Embryonic facial prominence (tissue), 1 donor: ENCODE data around the gene PRKAR1B.

Experiments used
- DNase-seq: peaks from one replicate; pipeline ENCODE4 v3.0.0-alpha.2; 2016; ENCODE audit errors: extremely low spot score

Gene PRKAR1B

DNA sequence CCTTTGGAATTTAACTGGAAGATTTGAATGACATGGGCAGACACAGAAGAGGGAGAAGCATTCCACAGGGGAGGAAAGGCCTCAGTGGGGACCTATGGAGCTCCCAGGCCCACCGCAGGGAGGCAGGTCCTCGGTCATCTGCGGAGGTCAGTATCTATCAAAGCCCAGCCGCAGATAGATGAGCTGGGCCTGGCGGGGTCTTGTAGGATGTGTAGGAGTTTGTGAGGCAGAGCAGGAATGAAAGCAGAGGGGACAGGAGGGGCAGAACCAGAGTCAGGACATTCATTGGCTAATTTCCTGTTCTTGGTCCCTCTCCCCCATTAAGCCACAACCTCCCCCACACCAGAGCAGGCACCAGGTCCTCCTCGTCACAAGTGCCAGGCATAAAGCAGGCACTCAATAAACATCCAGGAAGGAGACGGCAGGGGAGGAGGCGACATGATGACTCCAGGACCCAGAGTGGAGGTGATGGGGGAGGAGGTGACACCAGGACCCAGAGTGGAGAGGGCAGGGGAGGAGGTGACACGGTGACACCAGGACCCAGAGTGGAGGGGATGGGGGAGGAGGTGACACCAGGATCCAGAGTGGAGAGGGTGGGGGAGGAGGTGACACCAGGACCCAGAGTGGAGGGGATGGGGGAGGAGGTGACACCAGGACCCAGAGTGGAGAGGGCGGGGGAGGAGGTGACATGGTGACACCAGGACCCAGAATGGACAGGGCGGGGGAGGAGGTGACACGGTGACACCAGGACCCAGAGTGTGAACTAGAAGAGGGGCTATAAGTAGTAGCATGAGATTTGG lies 123.7 kb downstream of the PRKAR1B start:
- DNase-seq = no peak

DNA sequence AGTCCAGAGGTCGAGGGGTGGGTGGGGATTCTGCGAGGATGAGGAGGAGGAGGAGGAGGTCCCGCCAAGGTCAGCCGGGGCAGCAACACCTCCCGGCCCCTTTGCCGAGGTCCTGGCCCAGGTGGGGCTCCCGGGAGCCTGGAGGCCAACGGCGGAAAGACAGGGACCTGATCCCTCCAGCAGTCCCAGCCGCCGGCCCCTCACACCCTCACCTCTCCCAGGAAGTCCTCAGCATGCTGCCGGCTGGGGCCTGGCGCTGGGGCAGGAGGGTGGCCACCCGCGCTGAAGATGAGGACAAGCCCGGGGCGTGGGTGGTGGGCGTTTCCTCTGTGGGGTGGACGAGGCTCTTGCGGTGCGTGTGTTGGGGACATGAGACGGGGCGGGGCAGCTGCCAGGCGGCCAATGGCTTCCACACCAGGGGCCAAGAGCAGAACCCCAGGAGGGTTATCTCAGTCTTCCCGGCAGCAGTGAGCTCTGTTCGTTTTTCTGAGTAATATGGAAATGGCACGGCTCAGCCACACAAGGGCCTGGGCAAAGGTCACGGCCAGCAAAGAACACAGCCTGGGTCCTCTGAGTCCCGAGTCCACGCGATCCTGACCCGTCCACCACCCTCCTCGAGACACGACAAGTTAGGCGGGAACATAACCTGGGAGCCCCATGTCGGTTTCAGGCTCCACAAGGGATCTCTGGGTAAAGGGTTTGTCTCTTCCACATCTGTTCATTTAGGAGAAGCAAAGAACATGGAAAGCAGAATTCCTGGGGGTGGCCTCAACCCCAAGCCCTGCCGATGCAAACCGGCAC lies 124.5 kb downstream of the PRKAR1B start:
- DNase-seq = no peak

DNA sequence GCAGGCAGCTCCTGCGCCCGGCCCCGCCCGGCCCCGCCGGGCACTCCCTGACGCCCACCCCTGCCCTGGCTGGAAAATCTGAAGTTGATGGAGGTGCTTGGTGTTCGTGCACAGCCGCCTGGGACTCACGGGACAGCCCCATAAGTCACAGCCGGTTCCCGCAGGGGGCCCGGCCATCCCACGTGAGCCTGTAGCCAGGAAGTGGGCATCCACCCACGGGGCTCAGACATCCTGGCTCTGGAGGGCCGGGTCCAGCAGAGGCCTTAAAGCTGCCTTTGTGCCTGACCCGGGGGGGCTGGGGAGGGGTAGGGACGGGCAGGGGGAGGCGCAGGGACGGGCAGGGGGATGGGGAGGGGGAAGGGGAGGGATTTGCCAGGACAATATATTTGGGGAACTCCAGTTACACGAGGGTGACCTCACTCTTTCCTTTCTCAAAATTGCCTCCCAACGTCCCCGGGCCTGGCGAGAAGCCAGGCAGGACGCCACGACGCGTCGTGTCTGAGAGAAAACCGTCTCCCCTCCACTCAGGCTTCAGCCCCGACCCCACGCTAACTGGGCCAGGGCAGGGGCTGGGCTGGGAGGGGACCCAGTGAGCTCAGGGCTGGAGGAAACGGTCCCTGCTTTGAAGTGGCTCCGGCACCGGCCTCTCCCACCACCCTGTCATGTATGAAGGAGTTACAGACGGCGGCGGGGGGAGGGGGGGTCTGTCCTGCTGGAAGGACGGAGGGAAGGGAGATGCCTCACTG lies 125.3 kb downstream of the PRKAR1B start:
- DNase-seq = no peak

DNA sequence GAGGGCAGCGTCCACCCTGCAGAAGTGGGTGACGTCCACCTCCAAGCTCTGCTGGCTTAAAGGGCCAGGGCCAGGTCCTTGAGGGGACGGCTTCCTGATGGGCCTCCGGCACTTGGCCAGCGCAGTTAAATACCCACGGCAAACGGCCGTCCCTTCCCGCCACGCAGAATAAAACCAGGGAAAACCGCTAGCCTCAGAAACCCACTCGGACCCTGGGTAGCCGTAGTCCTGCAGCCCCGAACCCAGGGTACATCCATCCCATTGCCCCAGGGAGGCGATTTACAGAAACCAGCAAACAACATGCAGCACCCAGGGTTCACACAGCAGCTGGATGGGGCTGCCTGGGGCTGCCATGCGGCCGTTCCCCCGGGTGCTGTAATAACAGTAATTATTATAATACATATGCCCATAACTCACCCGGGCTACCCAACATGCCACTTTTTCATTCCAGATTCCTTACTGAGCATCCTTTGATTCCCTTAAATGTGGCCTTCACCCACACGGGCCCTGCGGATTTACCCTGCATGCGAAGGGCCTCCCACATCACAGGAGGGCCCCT lies 126.0 kb downstream of the PRKAR1B start:
- DNase-seq = no peak

DNA sequence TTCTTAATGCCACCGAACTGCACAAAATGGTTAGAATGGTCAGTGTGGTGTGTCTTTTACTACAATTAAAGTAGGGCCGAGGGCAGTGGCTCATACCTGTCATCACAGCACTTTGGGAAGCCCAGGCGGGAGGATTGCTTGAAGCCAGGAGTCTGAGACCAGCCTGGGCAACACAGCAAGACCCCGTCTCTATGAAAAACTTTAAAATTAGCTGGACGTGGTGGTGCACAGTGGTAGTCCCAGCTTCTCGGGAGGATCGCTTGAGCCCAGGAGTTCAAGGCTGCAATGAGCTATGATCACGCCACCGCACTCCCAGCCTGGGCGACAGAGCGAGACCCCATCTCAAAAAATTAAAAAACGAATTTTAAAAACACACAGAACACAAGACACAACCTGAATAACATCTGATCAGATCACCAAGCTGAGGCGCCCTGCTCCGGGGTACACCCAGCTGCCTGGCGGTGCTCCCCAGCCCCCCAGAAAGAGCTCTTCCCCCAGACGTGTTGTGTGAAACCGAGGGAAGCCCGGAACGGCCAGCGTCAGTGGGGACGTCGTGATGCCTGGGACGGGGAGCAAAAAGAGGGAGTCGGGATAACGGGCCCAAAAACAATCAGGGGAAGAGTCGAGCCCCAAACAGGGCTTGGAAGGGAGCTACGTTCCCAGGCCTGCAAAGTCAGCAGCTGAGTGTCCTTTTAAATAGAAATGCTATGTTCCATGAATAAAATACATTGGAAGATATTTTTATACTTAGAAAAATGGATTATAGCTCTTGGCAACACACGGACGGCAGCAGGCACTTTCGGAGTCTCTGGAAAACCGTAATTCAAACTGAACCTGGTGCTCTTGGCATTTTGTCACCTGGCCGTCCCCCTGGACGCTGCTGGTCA lies 126.7 kb downstream of the PRKAR1B start:
- DNase-seq = no peak

DNA sequence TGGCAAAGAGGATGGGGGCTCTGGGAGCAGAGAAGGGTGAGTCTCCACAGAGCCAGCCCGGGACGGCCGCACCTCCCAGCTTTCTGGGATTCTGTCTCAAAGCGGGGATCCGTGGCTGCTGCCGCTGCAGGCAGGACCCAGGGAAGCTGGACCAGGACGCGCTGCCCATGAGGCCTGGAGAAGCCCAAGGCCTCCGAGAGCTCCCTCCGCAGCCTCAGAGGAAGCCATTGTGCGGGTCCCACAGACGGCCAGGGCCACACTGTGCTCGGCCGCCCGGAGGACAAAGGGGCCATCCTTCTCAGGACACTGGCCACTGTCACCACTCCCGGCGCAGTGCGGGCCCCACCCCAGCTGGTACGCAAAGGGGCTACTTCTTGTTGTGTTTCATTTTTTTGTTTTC lies 128.2 kb downstream of the PRKAR1B start:
- DNase-seq = no peak

DNA sequence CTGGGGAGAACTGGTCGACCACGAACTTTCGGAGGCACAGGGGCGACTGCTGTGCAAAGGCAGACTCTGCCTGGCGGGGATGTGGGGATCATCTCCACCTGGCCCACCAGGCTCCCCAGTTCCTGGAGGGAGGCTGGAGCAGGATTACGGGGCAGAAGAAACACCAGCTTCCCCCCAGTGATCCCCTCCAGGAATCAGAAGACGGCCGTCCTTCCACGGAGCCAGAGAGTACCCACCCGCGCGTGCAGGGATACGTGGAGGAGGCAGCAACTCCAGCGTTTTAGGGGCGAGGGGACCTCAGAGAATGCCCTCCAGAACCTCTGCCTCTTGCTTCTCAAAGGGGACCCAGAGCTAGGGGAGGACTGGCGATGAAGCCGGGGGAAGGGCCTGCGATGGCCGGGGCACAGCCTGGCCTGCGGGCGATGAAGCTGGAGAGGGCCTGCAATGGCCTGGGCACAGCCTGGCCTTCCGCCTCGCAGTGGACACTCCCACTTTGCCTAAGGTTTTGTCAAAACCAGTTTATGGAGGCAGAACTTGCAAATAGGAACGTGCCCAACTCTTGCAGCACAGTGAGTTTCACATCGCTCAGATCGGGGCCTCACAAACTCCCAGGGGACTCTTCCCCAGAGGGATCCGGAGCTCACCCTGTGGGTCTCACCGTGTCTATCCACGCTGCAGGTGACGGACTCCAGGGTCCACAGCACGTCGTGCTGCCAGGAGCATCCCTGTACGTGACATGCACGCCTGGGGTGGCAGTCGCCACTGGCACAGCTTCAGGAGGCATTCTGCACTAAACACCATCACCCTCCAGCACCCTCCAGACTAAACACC lies 129.5 kb downstream of the PRKAR1B start:
- DNase-seq = no peak

DNA sequence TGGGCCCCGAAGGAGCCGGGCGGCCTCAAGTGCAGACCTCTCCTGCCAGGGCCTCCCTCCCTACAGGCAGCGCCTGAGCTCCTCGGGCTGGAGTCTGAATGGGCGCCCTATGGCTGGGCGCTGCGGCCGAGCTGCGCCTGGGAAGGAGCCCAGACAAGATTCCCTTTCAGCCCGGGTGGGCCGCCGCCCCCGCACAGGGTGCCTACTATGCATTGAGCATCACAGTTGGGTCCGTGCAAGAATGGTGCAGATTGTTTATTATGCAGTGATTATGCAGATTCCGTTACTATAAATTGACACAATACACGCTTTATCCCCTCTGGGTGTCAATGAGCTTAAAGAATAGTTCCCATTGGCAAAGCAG lies 130.3 kb downstream of the PRKAR1B start:
- DNase-seq = no peak

DNA sequence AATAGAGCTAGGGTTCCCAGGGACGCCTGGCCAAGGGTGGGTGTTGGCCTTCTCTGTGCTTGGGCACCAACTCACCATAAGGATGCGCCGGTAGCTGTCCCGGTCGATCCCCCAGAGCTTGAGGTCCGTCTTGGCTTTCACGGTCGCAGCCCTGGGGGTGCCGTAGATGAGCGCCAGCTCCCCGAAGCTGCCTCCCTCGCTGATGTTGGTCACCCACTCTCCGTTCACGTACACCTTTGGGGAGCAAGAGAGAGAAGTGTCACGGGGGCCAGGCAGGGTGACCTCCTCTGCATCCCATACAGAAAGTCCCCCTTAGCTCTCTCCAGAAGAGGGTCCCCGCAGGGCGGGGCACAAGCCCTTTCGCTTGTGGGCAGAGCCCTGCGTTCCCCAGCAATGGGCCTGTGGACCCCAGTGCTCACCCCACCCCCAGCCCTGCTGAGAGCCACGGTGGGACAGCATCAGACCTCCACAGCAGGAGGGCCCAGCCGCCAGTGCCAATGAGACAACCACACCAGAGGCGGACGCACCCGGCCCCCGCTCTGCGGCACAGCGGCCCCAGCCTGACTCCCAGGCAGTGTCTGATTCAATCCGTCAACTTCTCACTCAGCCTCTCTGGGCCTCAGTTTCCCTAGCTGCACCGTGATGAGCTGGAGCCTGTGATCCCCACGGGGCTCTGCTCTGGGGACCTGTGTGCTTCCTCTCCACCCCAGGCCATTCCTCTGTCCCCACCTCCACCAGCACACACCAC lies 130.8 kb downstream of the PRKAR1B start:
- DNase-seq = no peak

DNA sequence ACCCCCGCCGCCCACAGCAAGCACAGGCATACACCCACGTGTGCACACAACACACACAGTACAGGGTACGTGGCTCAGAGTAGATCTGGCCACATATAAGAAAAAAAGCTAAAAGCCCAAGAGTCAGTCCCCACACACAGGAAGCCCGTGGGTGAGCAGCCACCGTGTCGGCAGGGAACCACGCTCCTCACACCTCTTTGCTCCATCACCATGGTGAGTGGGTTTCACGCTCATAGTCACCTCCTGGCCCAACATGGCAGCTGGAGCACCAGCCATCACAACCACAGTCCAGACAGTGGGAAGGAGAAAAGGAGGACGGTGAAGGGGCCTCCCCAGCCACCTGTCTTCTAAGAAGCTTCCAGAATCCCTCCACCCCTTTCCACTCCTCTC lies 131.5 kb downstream of the PRKAR1B start:
- DNase-seq = no peak

DNA sequence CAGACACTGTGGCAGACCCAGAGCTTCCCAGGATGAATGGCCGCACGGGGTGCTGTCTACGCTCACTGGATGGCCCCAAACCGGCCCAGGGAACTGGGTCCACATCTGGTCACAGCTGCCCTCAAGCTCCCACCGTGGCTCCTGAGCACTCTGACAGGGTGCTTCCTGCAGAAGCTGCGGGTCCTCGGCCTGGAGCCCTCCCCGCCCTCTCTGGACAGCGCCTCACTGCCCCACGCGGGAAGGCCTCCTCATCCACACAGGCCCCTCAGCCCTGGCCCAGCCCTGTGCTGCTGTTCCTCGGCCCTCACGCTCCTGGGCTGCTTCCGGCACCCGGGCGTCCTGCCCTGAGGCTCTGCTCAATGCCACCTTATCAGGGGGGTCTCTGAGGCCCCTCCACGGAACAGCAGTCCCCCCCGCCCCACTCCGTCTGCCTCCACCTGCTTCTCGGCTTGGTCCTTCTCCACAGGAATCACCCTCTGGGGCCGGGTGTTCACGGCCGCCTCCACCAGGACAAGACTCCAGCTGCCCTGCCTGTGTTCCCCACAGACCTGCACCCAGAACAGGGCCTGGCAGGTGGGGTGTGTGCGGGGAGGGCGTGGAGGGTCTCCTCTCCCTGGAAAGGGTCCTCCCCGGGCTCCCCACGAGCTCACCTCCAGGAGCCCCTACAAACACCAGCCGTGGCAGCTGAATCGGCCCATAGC lies 132.0 kb downstream of the PRKAR1B start:
- no peak for DNase-seq

DNA sequence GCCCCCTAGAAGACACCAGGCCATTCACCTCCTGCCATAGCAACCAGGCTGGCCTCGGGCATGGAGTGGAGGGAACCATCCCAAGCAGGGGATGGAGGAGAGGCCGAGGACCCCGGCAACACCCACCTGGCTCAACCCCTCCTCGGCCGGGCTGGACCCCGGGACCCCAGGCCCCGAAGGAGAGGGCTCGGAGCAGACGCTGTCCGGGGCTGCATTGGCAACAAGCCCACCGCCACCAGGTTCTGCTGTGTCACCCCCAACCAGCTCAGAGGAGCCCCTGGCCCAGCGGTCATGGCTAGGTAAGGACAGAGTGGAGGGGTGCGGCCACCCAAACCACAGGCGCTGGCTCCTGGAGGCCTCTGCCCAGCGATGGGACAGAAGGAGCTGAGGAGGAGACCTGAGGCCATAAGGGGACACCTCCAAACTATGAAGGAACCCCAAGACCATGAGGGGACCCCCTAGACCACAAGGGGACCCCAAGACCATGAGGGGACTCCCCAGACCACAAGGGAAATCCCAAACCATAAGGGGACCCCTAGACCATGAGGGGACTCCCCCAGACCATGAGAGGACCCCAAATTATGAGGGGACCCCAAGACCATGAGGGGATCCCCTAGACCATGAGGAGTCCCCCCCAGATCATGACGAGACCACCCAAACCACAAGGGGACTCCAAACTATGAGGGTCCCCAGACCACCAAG lies 132.7 kb downstream of the PRKAR1B start:
- no peak for DNase-seq

DNA sequence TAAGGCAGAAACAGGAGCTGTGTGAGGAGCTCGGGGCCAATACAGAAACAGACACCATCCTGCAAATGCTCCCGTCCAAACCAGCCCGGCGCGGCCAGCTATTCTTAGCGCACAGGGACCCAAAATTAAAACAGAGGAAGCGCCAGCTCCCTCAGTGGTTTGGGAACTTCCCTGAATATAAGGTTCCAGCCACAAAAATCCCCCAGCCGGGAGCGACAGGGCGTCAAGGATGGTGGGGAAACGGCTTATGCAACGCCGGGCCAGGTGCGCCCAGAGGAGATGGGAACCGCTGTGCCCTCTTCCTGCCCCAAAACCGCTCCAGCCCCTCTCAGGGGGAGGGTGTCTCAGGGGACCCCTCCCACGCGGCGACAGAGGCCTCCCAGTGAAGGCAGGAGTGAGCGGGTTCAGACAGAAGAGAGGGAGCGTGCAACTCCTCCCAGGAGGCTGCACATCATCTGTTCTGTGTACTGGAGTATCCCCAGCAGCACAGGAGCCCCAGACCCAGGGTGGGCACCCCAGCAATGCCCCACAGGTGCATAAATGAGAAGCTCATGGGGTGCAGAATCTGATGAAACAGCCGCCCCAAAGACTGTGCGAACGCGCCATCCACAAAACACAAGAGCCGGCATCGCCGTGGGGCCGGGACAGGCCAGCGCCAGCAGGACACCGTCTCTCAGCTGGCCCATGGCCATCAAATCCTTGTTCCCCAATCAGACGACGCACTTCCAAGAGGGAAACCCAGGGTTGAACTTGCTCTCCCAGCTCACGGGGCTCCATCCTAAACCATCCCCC lies 133.6 kb downstream of the PRKAR1B start:
- DNase-seq = no peak

DNA sequence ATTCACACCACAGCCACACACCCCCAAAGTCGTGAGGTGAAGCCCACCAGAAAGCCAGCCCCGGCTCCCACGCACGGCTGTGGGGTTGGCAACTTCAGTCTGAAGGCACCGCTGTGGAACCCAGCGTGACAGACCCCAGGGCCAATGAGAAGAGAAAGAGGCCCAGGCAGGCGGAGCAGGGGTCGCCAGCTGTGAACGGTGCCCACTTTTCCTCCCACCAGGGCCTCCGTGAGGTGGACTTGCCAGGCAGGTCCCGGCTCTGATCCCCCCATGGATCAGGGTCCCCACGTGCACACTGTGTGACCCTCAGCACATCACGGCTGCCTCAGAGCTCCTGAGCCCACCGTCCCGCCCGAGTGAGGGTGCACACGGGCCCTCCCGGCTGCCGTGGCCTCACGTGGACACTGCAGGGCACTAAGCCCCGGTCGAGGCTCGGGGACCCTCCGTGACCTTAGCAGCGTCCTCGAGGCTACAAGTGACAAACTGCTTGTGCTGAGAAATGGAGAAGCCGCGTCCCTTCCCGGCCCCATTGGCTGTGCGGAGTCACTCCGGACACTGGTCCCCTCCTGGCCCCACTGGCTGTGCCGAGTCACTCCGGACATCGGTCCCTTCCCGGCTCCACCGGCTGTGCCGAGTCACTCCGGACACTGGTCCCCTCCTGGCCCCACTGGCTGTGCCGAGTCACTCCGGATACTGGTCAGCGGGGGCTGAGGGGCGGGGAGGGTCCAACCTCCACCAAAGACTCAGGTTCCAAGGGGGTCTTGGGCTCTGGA lies 135.0 kb downstream of the PRKAR1B start:
- no peak for DNase-seq

DNA sequence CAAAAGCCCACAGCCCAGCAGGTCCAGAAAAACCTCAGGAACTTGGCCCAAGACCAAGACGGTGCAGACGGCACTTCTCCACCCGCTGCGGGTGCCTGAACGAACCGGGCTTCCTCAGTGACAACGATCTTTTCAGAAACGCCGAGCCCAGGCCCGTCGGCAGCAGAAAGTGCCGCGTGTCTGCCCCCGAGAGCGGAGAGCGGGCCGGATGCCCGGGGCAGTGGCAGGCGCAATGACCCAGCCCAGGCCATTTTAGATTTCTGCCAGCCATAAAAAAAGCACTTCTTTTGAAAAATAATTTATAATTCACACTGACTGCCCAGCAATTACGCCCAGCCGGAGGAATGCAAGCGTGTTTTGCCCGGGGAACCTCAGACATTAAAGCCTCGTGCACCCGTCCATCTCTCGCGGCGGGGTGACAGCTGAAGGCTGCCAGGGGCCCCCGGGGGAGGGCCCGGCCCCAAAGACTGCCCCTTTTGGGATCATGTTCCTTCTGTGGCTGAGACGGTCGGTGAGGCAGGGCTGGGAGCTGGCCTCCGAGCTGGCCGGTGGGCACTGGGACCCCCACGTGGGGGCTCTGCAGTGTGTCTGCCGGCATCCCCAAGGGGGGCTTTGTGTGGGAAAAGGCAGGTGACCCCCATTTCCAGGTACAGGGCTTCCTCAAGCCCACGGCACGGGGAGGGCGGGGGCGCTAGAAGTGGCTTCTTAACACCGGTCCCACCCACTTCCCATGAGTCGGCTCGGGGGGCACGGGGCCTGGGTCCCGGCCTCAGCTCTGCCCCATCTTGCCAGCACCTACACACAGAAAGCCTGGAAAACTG lies 136.1 kb downstream of the PRKAR1B start:
- no peak for DNase-seq
